ENCODE results near the gene VAPA.

VAPA gene

GRCh38 chr18:9913526-9914333 is at the start of gene VAPA:
VAPA (plus strand) TSS chr18:9914016; CDS start chr18:9914257, 241 bp downstream.
- DNase-seq: peak; percentile 100

GRCh38 chr18:9865764-9866490 is 47.9 kb upstream of the VAPA start:
- DNase-seq: no peak

GRCh38 chr18:9866627-9867026 is 47.2 kb upstream of the VAPA start:
- no peak for DNase-seq

- DNase-seq: peak; percentile 79
Measured at GRCh38 chr18:9867071-9867594, 46.7 kb upstream of the VAPA start.

GRCh38 chr18:9868857-9869714 is 44.7 kb upstream of the VAPA start:
- no peak for DNase-seq

- peak; percentile 35 for DNase-seq
Measured at GRCh38 chr18:9869715-9870430, 43.9 kb upstream of the VAPA start.

- no peak for DNase-seq
Measured at GRCh38 chr18:9870431-9871008, 43.3 kb upstream of the VAPA start.

- DNase-seq: no peak
Measured at GRCh38 chr18:9871244-9871746, 42.5 kb upstream of the VAPA start.

- no peak for DNase-seq
Measured at GRCh38 chr18:9872823-9873222, 41.0 kb upstream of the VAPA start.

- DNase-seq: no peak
Measured at GRCh38 chr18:9874728-9875127, 39.1 kb upstream of the VAPA start.

- DNase-seq: no peak
Measured at GRCh38 chr18:9876212-9876866, 37.5 kb upstream of the VAPA start.

GRCh38 chr18:9876867-9877654 is 36.8 kb upstream of the VAPA start:
- DNase-seq: no peak

- no peak for DNase-seq
Measured at GRCh38 chr18:9877655-9878014, 36.2 kb upstream of the VAPA start.

GRCh38 chr18:9878095-9878494 is 35.7 kb upstream of the VAPA start:
- DNase-seq: no peak

GRCh38 chr18:9878783-9879242 is 35.0 kb upstream of the VAPA start:
- no peak for DNase-seq

GRCh38 chr18:9884090-9884489 is 29.7 kb upstream of the VAPA start:
- DNase-seq: no peak

GRCh38 chr18:9884532-9885140 is 29.2 kb upstream of the VAPA start:
- DNase-seq: no peak

- DNase-seq: no peak
Measured at GRCh38 chr18:9885170-9886004, 28.4 kb upstream of the VAPA start, which contains the start of gene TXNDC2. TXNDC2 (plus strand) TSS chr18:9885973; CDS start chr18:9886681, 708 bp downstream.

- DNase-seq: no peak
Measured at GRCh38 chr18:9886005-9886348, 27.8 kb upstream of the VAPA start.

Measured in DMS53 (cell line).